HCT116 (cell line): ENCODE data around the gene HIRIP3. TPM values are rescaled to one million over a fixed set of nuclear protein-coding genes. Genes with fewer than 3 reads are reported as not detected.

Experiments used
- ATAC-seq: fragments of 200-7000 bp; cut with Tn5 transposase; 2 replicates; pipeline ENCODE4 v1.9.1; 2020; ENCODE audit warnings: mild to moderate bottlenecking, moderate library complexity
- BruUV-seq: library from RNA; stranded (reverse); fragments of 400-500 nt; replicated peaks from 2 replicates; lab custom pipeline; 2021; lab: Mats Ljungman, UMichigan
- CTCF ChIA-PET: fragments of 300-600 bp; sonication (Branson Sonifier 250); formaldehyde crosslinking; loops from one replicate; lab custom pipeline; 2021; ENCODE audit warnings: antibody characterized with exemption; lab: Charles Lee
- POLR2A ChIA-PET: fragments of 300-600, 350-600 bp; sonication (Branson Sonifier 250); formaldehyde crosslinking; loops from one replicate; lab custom pipeline; 2021; ENCODE audit warnings: antibody characterized with exemption; lab: Charles Lee
- RAD21 ChIA-PET, 2 experiments: fragments of 300-600 bp; sonication (Branson Sonifier 250); formaldehyde crosslinking; loops; one replicate each; lab custom pipeline; 2023; ENCODE audit warnings: low total read pairs in 2 of 2; ENCODE audit not compliant: uncharacterized antibody in 2 of 2, unreplicated experiment in 2 of 2, low non-redundant PET in 1 of 2; lab: Charles Lee
- DNase-seq: peaks from one replicate; pipeline ENCODE4 v3.0.0-alpha.2; 2010; ENCODE audit warnings: low read depth, low spot score
- H2AFZ ChIP-seq: fragments of 200-600 bp; shearing (Covaris generic), sonication (generic); 2 replicates; pipeline ENCODE4 v1.6.1; 2017; ENCODE audit warnings: low read depth, mixed run types, mixed read lengths, antibody characterized with exemption, low read length; ENCODE audit not compliant: poor library complexity, severe bottlenecking
- H3K27ac ChIP-seq: 2 replicates; pipeline ENCODE4 v1.5.1; 2012; ENCODE audit warnings: low read depth, low read length
- H3K27me3 ChIP-seq: fragments of 200-600 bp; sonication (generic); 2 replicates; pipeline ENCODE4 v1.6.1; 2016; ENCODE audit warnings: mixed run types, low read length, mixed read lengths; ENCODE audit not compliant: insufficient read depth
- H3K36me3 ChIP-seq, 2 experiments: fragments of 200-500 bp in 1 of 2; fragments of 200-600 bp in 1 of 2; sonication (Bioruptor generic) in 1 of 2; sonication (generic) in 1 of 2; 2 replicates each; pipeline versions ENCODE4 v1.5.1 to v1.6.1; 2014 to 2016; ENCODE audit warnings: low read length in 2 of 2, inconsistent platforms in 1 of 2, mixed read lengths in 1 of 2, mixed run types in 1 of 2; ENCODE audit not compliant: insufficient read depth in 2 of 2, control insufficient read depth in 1 of 2
- H3K4me1 ChIP-seq, 2 experiments: fragments of 200-600 bp in 1 of 2; sonication (generic) in 1 of 2; 2 replicates each; pipeline versions ENCODE4 v1.5.1 to v1.6.1; 2012 to 2017; ENCODE audit warnings: low read length in 2 of 2, inconsistent platforms in 1 of 2, mild to moderate bottlenecking in 1 of 2, mixed read lengths in 1 of 2, mixed run types in 1 of 2, moderate library complexity in 1 of 2; ENCODE audit not compliant: insufficient read depth in 2 of 2, control insufficient read depth in 1 of 2
- H3K4me2 ChIP-seq: fragments of 200-600 bp; sonication (generic); 2 replicates; pipeline ENCODE4 v1.6.1; 2017; ENCODE audit warnings: mixed run types, low read length, mixed read lengths
- H3K4me3 ChIP-seq, 2 experiments: fragments of 200-600 bp in 1 of 2; sonication (generic) in 1 of 2; replicated peaks in 1 of 2; 2 replicates each; pipeline ENCODE4 v1.5.1; 2011 to 2016; ENCODE audit warnings: low read length in 2 of 2, control low read depth in 1 of 2, low read depth in 1 of 2, mild to moderate bottlenecking in 1 of 2, mixed read lengths in 1 of 2, mixed run types in 1 of 2
- H3K79me2 ChIP-seq: fragments of 200-600 bp; sonication (generic); 2 replicates; pipeline ENCODE4 v1.6.1; 2017; ENCODE audit warnings: mild to moderate bottlenecking, mixed run types, low read length, moderate library complexity, mixed read lengths; ENCODE audit not compliant: insufficient read depth
- H3K9ac ChIP-seq: fragments of 200-600 bp; sonication (generic); 2 replicates; pipeline ENCODE4 v1.6.1; 2016; ENCODE audit warnings: low read length, mixed read lengths
- H3K9me2 ChIP-seq: fragments of 200-600 bp; sonication (generic), shearing (Covaris generic); 2 replicates; pipeline ENCODE4 v1.6.1; 2017; ENCODE audit warnings: mixed run types, mild to moderate bottlenecking, moderate library complexity; ENCODE audit not compliant: insufficient read depth
- H3K9me3 ChIP-seq, 2 experiments: fragments of 200-500 bp in 1 of 2; fragments of 200-600 bp in 1 of 2; sonication (Bioruptor generic) in 1 of 2; sonication (generic) in 1 of 2; 2 replicates each; pipeline ENCODE4 v1.6.1; 2014 to 2017; ENCODE audit warnings: low read length in 2 of 2, mixed read lengths in 2 of 2, inconsistent platforms in 1 of 2, low read depth in 1 of 2, mild to moderate bottlenecking in 1 of 2, mixed run types in 1 of 2, moderate library complexity in 1 of 2; ENCODE audit not compliant: control insufficient read depth in 1 of 2, insufficient read depth in 1 of 2
- H4K20me1 ChIP-seq: fragments of 200-600 bp; sonication (generic), shearing (Covaris generic); 2 replicates; pipeline ENCODE4 v1.6.1; 2017; ENCODE audit warnings: mixed run types, mild to moderate bottlenecking, moderate library complexity; ENCODE audit not compliant: insufficient read depth
- EGR1 ChIP-seq: IDR thresholded peaks from 2 replicates; pipeline ENCODE4 v1.6.1; 2012; ENCODE audit warnings: low read depth
- JUND ChIP-seq: IDR thresholded peaks from 2 replicates; pipeline ENCODE4 v1.6.1; 2012
- MAX ChIP-seq: IDR thresholded peaks from 2 replicates; pipeline ENCODE4 v1.6.1; 2012
- POLR2A ChIP-seq: IDR thresholded peaks from 2 replicates; pipeline ENCODE4 v1.7.0; 2011; ENCODE audit warnings: borderline replicate concordance; ENCODE audit not compliant: insufficient read depth, insufficient read length; ENCODE audit errors: extremely low read depth
- POLR2AphosphoS5 ChIP-seq: IDR thresholded peaks from 2 replicates; pipeline ENCODE4 v1.6.1; 2011; ENCODE audit warnings: mild to moderate bottlenecking, low read depth, low read length, moderate library complexity
- RAD21 ChIP-seq: IDR thresholded peaks from 2 replicates; pipeline ENCODE4 v1.6.1; 2012; ENCODE audit warnings: low read depth, mild to moderate bottlenecking
- REST ChIP-seq: IDR thresholded peaks from 2 replicates; pipeline ENCODE4 v1.6.1; 2012; ENCODE audit warnings: low read depth
- SP1 ChIP-seq: IDR thresholded peaks from 2 replicates; pipeline ENCODE4 v1.6.1; 2012; ENCODE audit warnings: low read depth
- YY1 ChIP-seq: IDR thresholded peaks from 2 replicates; pipeline ENCODE4 v1.6.1; 2011; ENCODE audit warnings: low read length, low read depth, moderate library complexity, mild to moderate bottlenecking; ENCODE audit not compliant: insufficient replicate concordance; ENCODE audit errors: extremely low read depth
- ZFX ChIP-seq: fragments of 450-650 bp; IDR thresholded peaks from 2 replicates; pipeline ENCODE4 v1.6.1; 2017
- ZNF274 ChIP-seq: fragments of 200-500 bp; sonication (Bioruptor generic); IDR thresholded peaks from 2 replicates; pipeline ENCODE4 v1.6.1; 2014; ENCODE audit warnings: mild to moderate bottlenecking, low read depth, low read length, inconsistent platforms
- intact Hi-C: fragments of 100-400 bp; cut with micrococcal nuclease; formaldehyde crosslinking; loops from 2 replicates; pipeline ENCODE4 v1.10.0; 2022
- total RNA-seq: library from RNA; stranded (reverse); gene quantifications from one replicate; pipeline ENCODE4 v1.2.1, GENCODE V29; 2021; ENCODE audit not compliant: unreplicated experiment
- TF ChIP-seq, protein P1 (sequence below), 3 experiments: fragments of 200-600 bp in 1 of 3; sonication (generic) in 1 of 3; IDR thresholded peaks in 2 of 3; conservative IDR thresholded peaks in 1 of 3; 2 replicates each; pipeline ENCODE4 v1.5.1; 2012 to 2017; ENCODE audit warnings: low read depth in 2 of 3, low read length in 2 of 3, antibody characterized with exemption in 1 of 3, borderline replicate concordance in 1 of 3, control low read depth in 1 of 3, mild to moderate bottlenecking in 1 of 3, mixed read lengths in 1 of 3, mixed run types in 1 of 3, moderate library complexity in 1 of 3; ENCODE audit not compliant: insufficient read depth in 1 of 3

HIRIP3 gene
- total RNA-seq, 1 experiment from 2014 or later, result 21.8 TPM

DNA sequence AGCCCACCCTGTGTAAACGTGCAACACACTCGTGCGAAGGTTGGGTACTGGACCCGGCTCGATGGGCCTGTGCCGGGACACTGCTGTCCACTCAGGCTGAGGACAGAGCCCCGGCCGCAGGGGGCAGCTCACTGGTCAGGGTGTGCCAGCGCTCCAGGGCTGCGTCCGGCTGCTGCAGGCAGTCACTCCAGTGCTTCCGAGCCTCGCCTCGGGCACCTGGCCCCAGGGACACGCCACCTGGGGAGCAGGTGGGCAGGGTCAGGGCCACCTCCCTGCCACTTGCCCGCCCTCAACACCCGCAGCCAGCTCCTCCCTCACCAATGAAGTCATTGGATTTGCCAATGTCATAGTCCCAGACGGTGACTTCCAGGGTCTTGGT lies 10.7 kb upstream of the HIRIP3 start:
- Histone ChIP-seq H3K4me2 (no peak overlapping the region), H3K4me3 (no peak overlapping the region), H3K36me3 (peaks cover 0 to 4% of the 10 kb centered on the region in 2 experiments; a peak in 2 of 4 replicates), H3K9ac (no peak overlapping the region), H3K27me3 (no peaks in the 10 kb centered on the region), H3K79me2 (no peaks in the 10 kb centered on the region), H3K27ac (no peak overlapping the region), H2AFZ (no peak overlapping the region), H3K9me3 (no peaks in the 10 kb centered on the region), H4K20me1 (no peaks in the 10 kb centered on the region), H3K9me2 (no peaks in the 10 kb centered on the region), H3K4me1 (no peaks in the 10 kb centered on the region)
- no peak for TF ChIP-seq ZFX
- no peak for TF ChIP-seq JUND
- TF ChIP-seq YY1, result no peak
- TF ChIP-seq REST, result no peak
- no peak for TF ChIP-seq POLR2A
- no peak for TF ChIP-seq MAX
- TF ChIP-seq RAD21, result no peak
- TF ChIP-seq EGR1, result no peak
- TF ChIP-seq, protein P1, sequence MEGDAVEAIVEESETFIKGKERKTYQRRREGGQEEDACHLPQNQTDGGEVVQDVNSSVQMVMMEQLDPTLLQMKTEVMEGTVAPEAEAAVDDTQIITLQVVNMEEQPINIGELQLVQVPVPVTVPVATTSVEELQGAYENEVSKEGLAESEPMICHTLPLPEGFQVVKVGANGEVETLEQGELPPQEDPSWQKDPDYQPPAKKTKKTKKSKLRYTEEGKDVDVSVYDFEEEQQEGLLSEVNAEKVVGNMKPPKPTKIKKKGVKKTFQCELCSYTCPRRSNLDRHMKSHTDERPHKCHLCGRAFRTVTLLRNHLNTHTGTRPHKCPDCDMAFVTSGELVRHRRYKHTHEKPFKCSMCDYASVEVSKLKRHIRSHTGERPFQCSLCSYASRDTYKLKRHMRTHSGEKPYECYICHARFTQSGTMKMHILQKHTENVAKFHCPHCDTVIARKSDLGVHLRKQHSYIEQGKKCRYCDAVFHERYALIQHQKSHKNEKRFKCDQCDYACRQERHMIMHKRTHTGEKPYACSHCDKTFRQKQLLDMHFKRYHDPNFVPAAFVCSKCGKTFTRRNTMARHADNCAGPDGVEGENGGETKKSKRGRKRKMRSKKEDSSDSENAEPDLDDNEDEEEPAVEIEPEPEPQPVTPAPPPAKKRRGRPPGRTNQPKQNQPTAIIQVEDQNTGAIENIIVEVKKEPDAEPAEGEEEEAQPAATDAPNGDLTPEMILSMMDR (IDR thresholded peaks at IDR 0.05 in 2 of 3, conservative IDR thresholded peaks at IDR 0.05 in 1 of 3; ENCODE audit: borderline replicate concordance in 1 of 3, insufficient read depth in 1 of 3, low read depth in 2 of 3, low read length in 2 of 3), result no peak
- no peak for TF ChIP-seq ZNF274
- TF ChIP-seq POLR2AphosphoS5, result no peak
- no peak for TF ChIP-seq SP1
- RAD21 ChIA-PET, result no interaction called here
- ATAC-seq, result no peak
- CTCF ChIA-PET, result interaction anchor here (0.6 to 1.8 kb wide), 3 partner anchors 158 to 315 kb away, joined by 4 to 6 read pairs (median 4); no protein-coding TSS in a partner anchor
- intact Hi-C loops, result no loop called here
- POLR2A ChIA-PET, result no interaction called here
- BruUV-seq, result no TSS peak
- DNase-seq, result no peak
